MM.1S (cell line): ENCODE data around the gene MTFR1L.

ENCODE experiments used
- DNase-seq: peaks from one replicate; pipeline ENCODE4 v3.0.0-alpha.2; 2015
- H2AFZ ChIP-seq: fragments of 300-600 bp; sonication (generic); 2 replicates; pipeline ENCODE4 v1.6.0; 2016; ENCODE audit warnings: antibody characterized with exemption, low read length
- H3F3A ChIP-seq: fragments of 300-600 bp; sonication (generic); 2 replicates; pipeline ENCODE4 v1.6.1; 2016; ENCODE audit warnings: mild to moderate bottlenecking, antibody characterized with exemption, low read length, moderate library complexity, mixed read lengths; ENCODE audit not compliant: insufficient read depth
- H3K27ac ChIP-seq: fragments of 300-600 bp; sonication (generic); 2 replicates; pipeline ENCODE4 v1.5.1; 2016; ENCODE audit warnings: mild to moderate bottlenecking, low read length
- H3K27me3 ChIP-seq: fragments of 300-600 bp; sonication (generic); replicated peaks from 2 replicates; pipeline ENCODE4 v1.6.0; 2016; ENCODE audit warnings: low read length; ENCODE audit not compliant: insufficient read depth
- H3K36me3 ChIP-seq: fragments of 300-600 bp; sonication (generic); replicated peaks from 2 replicates; pipeline ENCODE4 v1.6.1; 2016; ENCODE audit warnings: mild to moderate bottlenecking, low read length, mixed read lengths; ENCODE audit not compliant: insufficient read depth
- H3K4me1 ChIP-seq: fragments of 300-600 bp; sonication (generic); 2 replicates; pipeline ENCODE4 v1.6.1; 2016; ENCODE audit warnings: low read length, mixed read lengths
- H3K4me2 ChIP-seq: fragments of 300-600 bp; sonication (generic); 2 replicates; pipeline ENCODE4 v1.6.0; 2016; ENCODE audit warnings: low read depth, low read length
- H3K4me3 ChIP-seq: fragments of 300-600 bp; sonication (generic); 2 replicates; pipeline ENCODE4 v1.5.1; 2016; ENCODE audit warnings: low read length, mixed read lengths
- H3K79me2 ChIP-seq: fragments of 300-600 bp; sonication (generic); 2 replicates; pipeline ENCODE4 v1.6.1; 2016; ENCODE audit warnings: mixed run types, low read length, mixed read lengths
- H3K9ac ChIP-seq: fragments of 300-600 bp; sonication (generic); 2 replicates; pipeline ENCODE4 v1.6.1; 2016; ENCODE audit warnings: low read length, mixed read lengths
- H3K9me2 ChIP-seq: fragments of 300-600 bp; sonication (generic); replicated peaks from 2 replicates; pipeline ENCODE4 v1.6.1; 2016; ENCODE audit warnings: mild to moderate bottlenecking, low read length, mixed read lengths; ENCODE audit not compliant: insufficient read depth
- H3K9me3 ChIP-seq: fragments of 300-600 bp; sonication (generic); replicated peaks from 2 replicates; pipeline ENCODE4 v1.6.1; 2016; ENCODE audit warnings: mild to moderate bottlenecking, low read length, mixed read lengths; ENCODE audit not compliant: insufficient read depth
- H4K20me1 ChIP-seq: fragments of 300-600 bp; sonication (generic); 2 replicates; pipeline ENCODE4 v1.6.1; 2016; ENCODE audit warnings: mild to moderate bottlenecking, low read length, moderate library complexity, mixed read lengths; ENCODE audit not compliant: insufficient read depth
- EZH2 ChIP-seq: fragments of 300-600 bp; sonication (generic); optimal IDR thresholded peaks from 2 replicates; pipeline ENCODE3; 2017; ENCODE audit warnings: low read depth, mild to moderate bottlenecking, antibody characterized with exemption, low read length, mixed read lengths
- EZH2phosphoT487 ChIP-seq: fragments of 300-600 bp; sonication (generic); IDR thresholded peaks from 2 replicates; pipeline ENCODE4 v1.6.1; 2018; ENCODE audit warnings: antibody characterized with exemption, low read length
- TF ChIP-seq, protein P1 (sequence below): fragments of 300-600 bp; sonication (generic); IDR thresholded peaks from 2 replicates; pipeline ENCODE4 v1.5.1; 2016; ENCODE audit warnings: antibody characterized with exemption, low read length, mixed read lengths

Gene MTFR1L

DNA sequence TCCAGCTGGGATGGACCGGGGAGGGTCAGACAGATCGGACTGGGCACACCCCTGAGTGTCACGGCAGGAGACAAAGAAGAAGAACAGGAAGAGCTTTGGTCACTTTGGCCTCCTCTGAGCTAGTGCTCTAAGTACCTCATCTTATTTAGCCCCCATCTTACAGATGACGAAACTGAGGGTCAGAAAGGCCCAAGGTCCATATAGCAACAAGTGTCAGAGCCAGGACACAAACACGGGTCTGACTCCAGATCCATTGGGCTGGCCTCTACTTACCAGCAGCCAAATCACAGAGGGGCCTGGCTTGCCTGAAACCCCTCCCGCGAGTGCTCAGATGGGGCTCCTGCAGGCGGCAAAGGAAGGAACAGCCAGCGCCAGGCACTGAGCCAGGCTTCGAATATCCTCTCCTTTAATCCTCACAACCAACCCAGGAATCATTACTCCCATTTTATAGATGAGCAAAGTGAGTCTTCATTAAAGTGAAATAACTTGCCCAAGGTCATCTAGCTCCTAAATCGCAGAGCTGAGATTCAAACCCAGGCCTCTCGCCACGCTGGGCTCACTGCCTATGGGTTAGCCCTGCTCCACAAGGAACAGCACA is 45.4 kb upstream of the MTFR1L start:
- no peaks in the 10 kb centered on the region for H3K9me3 ChIP-seq
- H3K79me2 ChIP-seq, result no peaks in the 10 kb centered on the region
- no peaks in the 10 kb centered on the region for H3K36me3 ChIP-seq
- no peaks in the 10 kb centered on the region for H3F3A ChIP-seq
- no peak overlapping the region for H3K9ac ChIP-seq
- no peak for DNase-seq
- TF ChIP-seq EZH2phosphoT487 (no peak), EZH2 (no peak)
- TF ChIP-seq, protein P1, sequence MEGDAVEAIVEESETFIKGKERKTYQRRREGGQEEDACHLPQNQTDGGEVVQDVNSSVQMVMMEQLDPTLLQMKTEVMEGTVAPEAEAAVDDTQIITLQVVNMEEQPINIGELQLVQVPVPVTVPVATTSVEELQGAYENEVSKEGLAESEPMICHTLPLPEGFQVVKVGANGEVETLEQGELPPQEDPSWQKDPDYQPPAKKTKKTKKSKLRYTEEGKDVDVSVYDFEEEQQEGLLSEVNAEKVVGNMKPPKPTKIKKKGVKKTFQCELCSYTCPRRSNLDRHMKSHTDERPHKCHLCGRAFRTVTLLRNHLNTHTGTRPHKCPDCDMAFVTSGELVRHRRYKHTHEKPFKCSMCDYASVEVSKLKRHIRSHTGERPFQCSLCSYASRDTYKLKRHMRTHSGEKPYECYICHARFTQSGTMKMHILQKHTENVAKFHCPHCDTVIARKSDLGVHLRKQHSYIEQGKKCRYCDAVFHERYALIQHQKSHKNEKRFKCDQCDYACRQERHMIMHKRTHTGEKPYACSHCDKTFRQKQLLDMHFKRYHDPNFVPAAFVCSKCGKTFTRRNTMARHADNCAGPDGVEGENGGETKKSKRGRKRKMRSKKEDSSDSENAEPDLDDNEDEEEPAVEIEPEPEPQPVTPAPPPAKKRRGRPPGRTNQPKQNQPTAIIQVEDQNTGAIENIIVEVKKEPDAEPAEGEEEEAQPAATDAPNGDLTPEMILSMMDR, result no peak
- H3K4me1 ChIP-seq, result no peaks in the 10 kb centered on the region
- no peaks in the 10 kb centered on the region for H4K20me1 ChIP-seq
- H3K27ac ChIP-seq, result no peak overlapping the region
- H2AFZ ChIP-seq, result no peak overlapping the region
- no peak overlapping the region for H3K4me2 ChIP-seq
- H3K4me3 ChIP-seq, result no peak overlapping the region
- no peaks in the 10 kb centered on the region for H3K9me2 ChIP-seq
- no peaks in the 10 kb centered on the region for H3K27me3 ChIP-seq

DNA sequence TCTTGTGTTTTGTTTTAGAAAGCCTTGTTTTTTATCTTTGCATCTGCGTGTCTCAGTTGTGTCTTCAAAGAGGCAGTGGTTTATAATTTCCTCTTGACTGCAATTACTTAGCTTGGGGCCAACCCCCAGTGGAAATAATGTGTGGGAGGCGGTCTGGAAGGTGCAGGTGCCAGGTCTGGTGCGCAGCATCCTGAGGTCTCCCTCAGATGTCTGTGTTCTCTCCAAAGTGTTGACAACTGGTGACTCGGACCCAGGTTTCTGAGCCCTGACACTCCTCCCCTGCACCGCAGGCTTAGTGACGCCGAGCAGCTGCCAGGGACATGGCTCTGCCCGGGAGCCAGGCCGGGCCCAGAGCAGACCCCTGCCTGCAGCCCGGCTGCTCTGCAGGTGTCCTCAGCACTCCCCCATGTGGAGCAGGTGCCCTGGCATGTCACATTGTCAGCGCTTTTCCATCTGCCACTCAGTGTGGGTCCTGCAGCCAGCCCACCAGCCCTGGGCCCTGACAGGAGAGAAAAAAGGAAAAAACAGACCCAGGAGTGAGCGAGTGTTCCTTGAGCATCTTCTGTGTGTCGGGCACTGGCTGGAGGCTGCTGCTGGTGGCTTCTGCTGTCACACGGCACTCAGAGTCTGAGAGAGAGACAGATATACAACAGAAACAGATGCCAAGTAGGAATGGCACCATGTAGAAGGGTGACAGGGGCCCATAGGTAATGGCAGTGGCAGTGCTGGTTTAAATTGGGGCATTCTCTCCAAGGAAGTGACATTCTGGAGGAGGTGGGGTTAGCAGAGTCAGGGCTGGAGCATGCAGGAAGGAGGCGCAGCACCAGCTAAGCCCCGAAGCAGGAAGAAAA is 44.6 kb upstream of the MTFR1L start:
- Histone ChIP-seq H3K4me1 (no peaks in the 10 kb centered on the region), H2AFZ (no peak overlapping the region), H4K20me1 (no peaks in the 10 kb centered on the region), H3K27me3 (no peaks in the 10 kb centered on the region), H3K36me3 (no peaks in the 10 kb centered on the region), H3K9me3 (no peaks in the 10 kb centered on the region), H3K27ac (no peak overlapping the region), H3K9me2 (no peaks in the 10 kb centered on the region), H3K4me3 (no peak overlapping the region), H3K4me2 (no peak overlapping the region), H3K9ac (no peak overlapping the region), H3F3A (no peaks in the 10 kb centered on the region), H3K79me2 (no peaks in the 10 kb centered on the region)
- TF ChIP-seq, protein P1, result no peak
- no peak for TF ChIP-seq EZH2phosphoT487
- TF ChIP-seq EZH2, result no peak
- no peak for DNase-seq

DNA sequence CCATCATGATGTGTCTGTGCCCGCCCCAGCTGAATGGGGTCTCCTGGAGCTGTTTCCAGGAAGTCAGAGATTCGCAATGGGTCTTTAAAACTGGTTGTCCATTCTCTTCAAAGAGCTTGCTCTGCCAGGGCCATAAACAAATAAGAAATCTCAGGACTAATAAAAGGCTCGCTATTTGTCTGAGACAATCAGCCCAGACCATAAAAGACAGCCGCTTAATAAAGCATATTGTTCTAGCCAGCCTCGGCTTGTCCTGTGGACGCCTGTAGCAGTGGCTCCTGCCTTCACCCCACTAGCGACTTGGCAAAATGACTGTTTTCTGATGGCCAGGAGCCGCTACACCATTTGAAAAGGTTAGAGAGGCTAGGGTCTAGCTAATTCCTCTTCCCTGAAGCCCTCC is 40.4 kb upstream of the MTFR1L start:
- H3K9me2 ChIP-seq, result no peaks in the 10 kb centered on the region
- no peaks in the 10 kb centered on the region for H3K27me3 ChIP-seq
- no peaks in the 10 kb centered on the region for H3F3A ChIP-seq
- H3K4me1 ChIP-seq, result no peaks in the 10 kb centered on the region
- no peaks in the 10 kb centered on the region for H3K79me2 ChIP-seq
- no peaks in the 10 kb centered on the region for H4K20me1 ChIP-seq
- H3K27ac ChIP-seq, result no peak overlapping the region
- no peak overlapping the region for H3K4me2 ChIP-seq
- no peaks in the 10 kb centered on the region for H3K9me3 ChIP-seq
- DNase-seq, result no peak
- no peaks in the 10 kb centered on the region for H3K36me3 ChIP-seq
- no peak overlapping the region for H3K4me3 ChIP-seq
- TF ChIP-seq EZH2, result no peak
- TF ChIP-seq EZH2phosphoT487, result no peak
- TF ChIP-seq, protein P1, result no peak
- no peak overlapping the region for H3K9ac ChIP-seq
- H2AFZ ChIP-seq, result no peak overlapping the region
